H1 (cell line): Measurements from ENCODE around the gene RTN4RL1. TPM values are rescaled to one million over a fixed set of nuclear protein-coding genes. Genes with fewer than 3 reads are reported as not detected.

Source experiments
- RFX5 ChIP-seq: IDR thresholded peaks from 2 replicates; pipeline ENCODE4 v1.6.1; 2011; ENCODE audit warnings: low read depth, low read length, improper control_type of control experiment, borderline replicate concordance
- polyA plus RNA-seq, 7 experiments: library from polyadenylated mRNA; depleted of rRNA in 3 of 7; stranded (reverse) in 5 of 7; unstranded in 2 of 7; fragments of >200 nt in 5 of 7; fragments of 200-250 nt in 2 of 7; gene quantifications; 1 replicate in 5 of 7; 2 replicates in 1 of 7; 4 replicates in 1 of 7; pipeline versions ENCODE4 v1.2.1 to v1.2.3, GENCODE V29; 2011 to 2013; ENCODE audit warnings: missing spikeins in 2 of 7, mixed read lengths in 2 of 7
- total RNA-seq: library from RNA; stranded (reverse); fragmentation: NEBNext Ultra II Directional; extraction: Animal tissue kit (Norgen Biotek cat#: 25700); gene quantifications from 2 replicates; pipeline ENCODE4 v1.2.1, GENCODE V29; 2021

The RTN4RL1 gene
- total and polyA plus RNA-seq, 2 of the 8 experiments (the other 6 are each of a cell fraction or from before 2014, with no cell fraction given) = 0.09 TPM; not detected in 1

DNA sequence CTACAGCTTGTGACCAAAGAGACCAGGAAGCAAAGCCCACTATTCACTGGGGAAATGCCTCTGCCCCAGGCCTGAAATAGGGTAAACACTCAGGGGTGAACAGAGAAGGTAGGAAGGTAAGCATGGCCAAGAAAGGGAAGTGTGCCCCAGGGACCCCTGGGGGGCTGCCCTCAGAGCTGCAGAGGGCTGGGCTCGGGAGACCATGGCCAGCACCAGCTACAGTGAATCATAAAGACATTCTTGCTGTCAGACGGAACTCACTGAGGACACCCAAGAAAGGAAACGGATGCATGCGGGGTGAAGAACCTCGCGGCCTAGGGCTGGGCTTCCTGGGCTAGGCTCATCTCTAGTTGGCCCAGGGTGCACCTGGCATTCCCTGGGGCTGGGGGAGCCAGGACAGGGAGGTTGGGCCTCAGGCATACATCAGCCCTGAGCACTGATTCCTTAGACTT is 39.4 kb upstream of the RTN4RL1 start (continued):
- TF ChIP-seq RFX5 = no peak
